Activated naive CD8-positive, alpha-beta T cell treated with anti-CD3 and anti-CD28 coated beads for 36 hours (primary cell): ENCODE results near the gene DIDO1. TPM values are rescaled to one million over a fixed set of nuclear protein-coding genes. Genes with fewer than 3 reads are reported as not detected.
"Not testable (repeated sequence)": the region's sequence is repeated elsewhere in the genome, so short reads cannot be mapped to it uniquely, and the experiment has no call there.

ENCODE experiments used
- DNase-seq: peaks from one replicate; pipeline ENCODE4 v3.0.0; 2021
- H3K27ac Mint-ChIP-seq: one replicate; pipeline ENCODE4 v1.8.0; 2022; ENCODE audit warnings: mild to moderate bottlenecking, moderate library complexity, mixed read lengths
- H3K27me3 Mint-ChIP-seq: one replicate; pipeline ENCODE4 v1.8.0; 2022; ENCODE audit warnings: mild to moderate bottlenecking, mixed read lengths
- H3K36me3 Mint-ChIP-seq: one replicate; pipeline ENCODE4 v1.8.0; 2021; ENCODE audit warnings: mild to moderate bottlenecking, mixed read lengths
- H3K4me1 Mint-ChIP-seq: one replicate; pipeline ENCODE4 v1.8.0; 2021; ENCODE audit warnings: mixed read lengths
- H3K4me3 Mint-ChIP-seq: one replicate; pipeline ENCODE4 v1.8.0; 2022; ENCODE audit warnings: mild to moderate bottlenecking, moderate library complexity, mixed read lengths
- H3K9me3 Mint-ChIP-seq: one replicate; pipeline ENCODE4 v1.8.0; 2022; ENCODE audit warnings: mixed read lengths
- total RNA-seq, 2 experiments: library from RNA; stranded (reverse); gene quantifications; one replicate each; pipeline ENCODE4 v1.2.3, GENCODE V29; 2021

The DIDO1 gene
- total RNA-seq, 2 experiments from 2014 or later, result 46.3 to 47.2 TPM

GRCh38 chr20:62849431-62849830 is 76.9 kb downstream of the DIDO1 start:
- Mint-ChIP-seq H3K9me3 (no peaks in the 10 kb centered on the region), H3K36me3 (peaks cover 10% of the 10 kb centered on the region), H3K27ac (no peak overlapping the region), H3K27me3 (no peaks in the 10 kb centered on the region), H3K4me3 (no peak overlapping the region), H3K4me1 (no peaks in the 10 kb centered on the region)
- DNase-seq, result no peak

- not testable (repeated sequence) for H3K9me3 Mint-ChIP-seq, DNase-seq, H3K4me3 Mint-ChIP-seq, H3K4me1 Mint-ChIP-seq, H3K27me3 Mint-ChIP-seq, H3K27ac Mint-ChIP-seq
- peaks cover 10% of the 10 kb centered on the region for H3K36me3 Mint-ChIP-seq
Observed at GRCh38 chr20:62848917-62849316, 77.4 kb downstream of the DIDO1 start.

GRCh38 chr20:62846166-62846890 is 80.0 kb downstream of the DIDO1 start:
- H3K4me1 Mint-ChIP-seq, result no peaks in the 10 kb centered on the region
- no peak overlapping the region for H3K27ac Mint-ChIP-seq
- no peak for DNase-seq
- no peak overlapping the region for H3K4me3 Mint-ChIP-seq
- H3K36me3 Mint-ChIP-seq, result peaks cover 4% of the 10 kb centered on the region
- no peaks in the 10 kb centered on the region for H3K9me3 Mint-ChIP-seq
- no peaks in the 10 kb centered on the region for H3K27me3 Mint-ChIP-seq

- DNase-seq, result no peak
- H3K27ac Mint-ChIP-seq, result no peak overlapping the region
Observed at GRCh38 chr20:62845416-62846160, 80.7 kb downstream of the DIDO1 start.

GRCh38 chr20:62844182-62844581 is 82.1 kb downstream of the DIDO1 start:
- Mint-ChIP-seq H3K4me1 (no peaks in the 10 kb centered on the region), H3K9me3 (no peaks in the 10 kb centered on the region), H3K27ac (no peak overlapping the region), H3K4me3 (no peak overlapping the region), H3K36me3 (peaks cover 4% of the 10 kb centered on the region), H3K27me3 (no peaks in the 10 kb centered on the region)
- no peak for DNase-seq

More at GRCh38 chr20:62845416-62846160, 80.7 kb downstream of the DIDO1 start:
- Mint-ChIP-seq H3K4me3 (no peak overlapping the region), H3K9me3 (no peaks in the 10 kb centered on the region), H3K27me3 (no peaks in the 10 kb centered on the region), H3K36me3 (peaks cover 4% of the 10 kb centered on the region), H3K4me1 (no peaks in the 10 kb centered on the region)

- Mint-ChIP-seq H3K4me3 (no peak overlapping the region), H3K36me3 (peaks cover 4% of the 10 kb centered on the region), H3K9me3 (no peaks in the 10 kb centered on the region), H3K4me1 (no peaks in the 10 kb centered on the region), H3K27me3 (no peaks in the 10 kb centered on the region), H3K27ac (no peak overlapping the region)
- DNase-seq, result no peak
Observed at GRCh38 chr20:62843656-62844055, 82.6 kb downstream of the DIDO1 start.

- H3K27ac Mint-ChIP-seq, result no peak overlapping the region
- peaks cover 5% of the 10 kb centered on the region for H3K4me1 Mint-ChIP-seq
- DNase-seq, result no peak
- H3K4me3 Mint-ChIP-seq, result no peak overlapping the region
- no peaks in the 10 kb centered on the region for H3K27me3 Mint-ChIP-seq
- no peaks in the 10 kb centered on the region for H3K9me3 Mint-ChIP-seq
- peaks cover 4% of the 10 kb centered on the region for H3K36me3 Mint-ChIP-seq
Observed at GRCh38 chr20:62841705-62842212, 84.5 kb downstream of the DIDO1 start.

- no peak for DNase-seq
- Mint-ChIP-seq H3K9me3 (no peaks in the 10 kb centered on the region), H3K36me3 (peaks cover 1% of the 10 kb centered on the region), H3K4me1 (peaks cover 5% of the 10 kb centered on the region), H3K27ac (no peak overlapping the region), H3K27me3 (peaks cover under 1% of the 10 kb centered on the region), H3K4me3 (no peak overlapping the region)
Observed at GRCh38 chr20:62840244-62841197, 85.8 kb downstream of the DIDO1 start.

- H3K4me3 Mint-ChIP-seq, result no peak overlapping the region
- peaks cover 5% of the 10 kb centered on the region for H3K4me1 Mint-ChIP-seq
- no peaks in the 10 kb centered on the region for H3K9me3 Mint-ChIP-seq
- DNase-seq, result no peak
- H3K36me3 Mint-ChIP-seq, result no peaks in the 10 kb centered on the region
- H3K27ac Mint-ChIP-seq, result no peak overlapping the region
- H3K27me3 Mint-ChIP-seq, result peaks cover 4% of the 10 kb centered on the region
Observed at GRCh38 chr20:62839816-62840215, 86.5 kb downstream of the DIDO1 start.

- no peaks in the 10 kb centered on the region for H3K9me3 Mint-ChIP-seq
- peaks cover 4% of the 10 kb centered on the region for H3K27me3 Mint-ChIP-seq
- no peak for DNase-seq
- H3K36me3 Mint-ChIP-seq, result no peaks in the 10 kb centered on the region
- H3K4me1 Mint-ChIP-seq, result peaks cover 5% of the 10 kb centered on the region
- H3K27ac Mint-ChIP-seq, result no peak overlapping the region
- H3K4me3 Mint-ChIP-seq, result no peak overlapping the region
Observed at GRCh38 chr20:62839261-62839660, 87.0 kb downstream of the DIDO1 start.

- Mint-ChIP-seq H3K36me3 (no peaks in the 10 kb centered on the region), H3K9me3 (no peaks in the 10 kb centered on the region), H3K4me3 (no peak overlapping the region), H3K27me3 (peaks cover 4% of the 10 kb centered on the region), H3K27ac (no peak overlapping the region), H3K4me1 (peaks cover 5% of the 10 kb centered on the region)
- no peak for DNase-seq
Observed at GRCh38 chr20:62838128-62838891, 88.0 kb downstream of the DIDO1 start.

GRCh38 chr20:62837790-62838127 is 88.5 kb downstream of the DIDO1 start:
- Mint-ChIP-seq H3K9me3 (no peaks in the 10 kb centered on the region), H3K36me3 (no peaks in the 10 kb centered on the region), H3K4me1 (peaks cover 7% of the 10 kb centered on the region), H3K27ac (no peak overlapping the region), H3K4me3 (no peak overlapping the region), H3K27me3 (peaks cover 4% of the 10 kb centered on the region)
- no peak for DNase-seq

- H3K27me3 Mint-ChIP-seq, result peaks cover 4% of the 10 kb centered on the region
- H3K27ac Mint-ChIP-seq, result no peak overlapping the region
- H3K4me3 Mint-ChIP-seq, result no peak overlapping the region
- H3K36me3 Mint-ChIP-seq, result no peaks in the 10 kb centered on the region
- H3K9me3 Mint-ChIP-seq, result no peaks in the 10 kb centered on the region
- no peak for DNase-seq
- H3K4me1 Mint-ChIP-seq, result peaks cover 10% of the 10 kb centered on the region
Observed at GRCh38 chr20:62836967-62837490, 89.3 kb downstream of the DIDO1 start.
